MCF 10A (cell line): ENCODE measurements around the gene POLR2F. TPM values are rescaled to one million over a fixed set of nuclear protein-coding genes. Genes with fewer than 3 reads are reported as not detected.

Source experiments
- BruUV-seq: library from RNA; stranded (reverse); fragments of 400-500 nt; replicated peaks from 2 replicates; lab custom pipeline; 2021; lab: Mats Ljungman, UMichigan
- CTCF ChIA-PET: fragments of 300-600 bp; sonication (Branson Sonifier 250); formaldehyde crosslinking; extraction: SDS; loops from one replicate; lab custom pipeline; 2021; ENCODE audit warnings: antibody characterized with exemption, inconsistent platforms; lab: Yijun Ruan, JAX
- POLR2A ChIA-PET: fragments of 300-600, 350-650 bp; sonication (Branson Sonifier 250); formaldehyde crosslinking; extraction: SDS; loops from one replicate; lab custom pipeline; 2020; ENCODE audit warnings: antibody characterized with exemption, inconsistent platforms; lab: Yijun Ruan, JAX
- DNase-seq: peaks from one replicate; pipeline ENCODE4 v3.0.0-alpha.2; 2018; ENCODE audit not compliant: unreplicated experiment
- H3K27ac Mint-ChIP-seq: one replicate; pipeline ENCODE4 v1.8.0; 2022; ENCODE audit warnings: mild to moderate bottlenecking, low read depth, mixed read lengths; ENCODE audit not compliant: unreplicated experiment
- H3K27me3 Mint-ChIP-seq: one replicate; pipeline ENCODE4 v1.8.0; 2022; ENCODE audit warnings: mixed read lengths; ENCODE audit not compliant: insufficient read depth, unreplicated experiment
- H3K36me3 Mint-ChIP-seq: one replicate; pipeline ENCODE4 v1.8.0; 2022; ENCODE audit warnings: mild to moderate bottlenecking, moderate library complexity, mixed read lengths; ENCODE audit not compliant: insufficient read depth, unreplicated experiment
- H3K4me1 Mint-ChIP-seq: one replicate; pipeline ENCODE4 v1.8.0; 2022; ENCODE audit warnings: mixed read lengths; ENCODE audit not compliant: insufficient read depth, unreplicated experiment
- H3K4me3 Mint-ChIP-seq: one replicate; pipeline ENCODE4 v1.8.0; 2022; ENCODE audit warnings: mild to moderate bottlenecking, moderate library complexity, mixed read lengths; ENCODE audit not compliant: unreplicated experiment
- H3K9me3 Mint-ChIP-seq: one replicate; pipeline ENCODE4 v1.8.0; 2022; ENCODE audit warnings: mixed read lengths; ENCODE audit not compliant: unreplicated experiment
- intact Hi-C: fragments of 100-400 bp; cut with micrococcal nuclease; formaldehyde crosslinking; loops from 2 replicates; pipeline ENCODE4 v1.14.1; 2022
- total RNA-seq: library from RNA; stranded (reverse); gene quantifications from 2 replicates; pipeline ENCODE4 v1.2.3, GENCODE V29; 2022
- TF ChIP-seq, protein P1 (sequence below): fragments of 200-600 bp; IDR thresholded peaks from one replicate; pipeline ENCODE4 v1.8.0; 2022; ENCODE audit warnings: antibody characterized with exemption, mild to moderate bottlenecking; ENCODE audit not compliant: unreplicated experiment

Gene POLR2F
- total RNA-seq, 1 experiment from 2014 or later = 87.5 TPM

GRCh38 chr22:37982938-37983859, 29.7 kb downstream of the POLR2F start:
- no TSS peak for BruUV-seq
- H3K27ac Mint-ChIP-seq = no peak overlapping the region
- H3K9me3 Mint-ChIP-seq = no peaks in the 10 kb centered on the region
- no peak overlapping the region for H3K4me3 Mint-ChIP-seq
- TF ChIP-seq, protein P1, sequence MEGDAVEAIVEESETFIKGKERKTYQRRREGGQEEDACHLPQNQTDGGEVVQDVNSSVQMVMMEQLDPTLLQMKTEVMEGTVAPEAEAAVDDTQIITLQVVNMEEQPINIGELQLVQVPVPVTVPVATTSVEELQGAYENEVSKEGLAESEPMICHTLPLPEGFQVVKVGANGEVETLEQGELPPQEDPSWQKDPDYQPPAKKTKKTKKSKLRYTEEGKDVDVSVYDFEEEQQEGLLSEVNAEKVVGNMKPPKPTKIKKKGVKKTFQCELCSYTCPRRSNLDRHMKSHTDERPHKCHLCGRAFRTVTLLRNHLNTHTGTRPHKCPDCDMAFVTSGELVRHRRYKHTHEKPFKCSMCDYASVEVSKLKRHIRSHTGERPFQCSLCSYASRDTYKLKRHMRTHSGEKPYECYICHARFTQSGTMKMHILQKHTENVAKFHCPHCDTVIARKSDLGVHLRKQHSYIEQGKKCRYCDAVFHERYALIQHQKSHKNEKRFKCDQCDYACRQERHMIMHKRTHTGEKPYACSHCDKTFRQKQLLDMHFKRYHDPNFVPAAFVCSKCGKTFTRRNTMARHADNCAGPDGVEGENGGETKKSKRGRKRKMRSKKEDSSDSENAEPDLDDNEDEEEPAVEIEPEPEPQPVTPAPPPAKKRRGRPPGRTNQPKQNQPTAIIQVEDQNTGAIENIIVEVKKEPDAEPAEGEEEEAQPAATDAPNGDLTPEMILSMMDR = peak; percentile 22
- ChIA-PET POLR2A (no interaction called here), CTCF (interaction anchor here (0.9 kb wide), 1 partner anchor 11 kb away, joined by 4 read pairs; no protein-coding TSS in a partner anchor)
- no peak for DNase-seq
- no peaks in the 10 kb centered on the region for H3K4me1 Mint-ChIP-seq
- intact Hi-C loops = no loop called here
- H3K36me3 Mint-ChIP-seq = no peaks in the 10 kb centered on the region
- no peaks in the 10 kb centered on the region for H3K27me3 Mint-ChIP-seq

- Mint-ChIP-seq H3K27ac (no peak within 1 kb of the TSS), H3K4me1 (no peaks in the 10 kb centered on the region), H3K4me3 (no peak within 1 kb of the TSS), H3K9me3 (no peaks in the 10 kb centered on the region), H3K36me3 (no peaks in the 10 kb centered on the region), H3K27me3 (no peaks in the 10 kb centered on the region)
- DNase-seq = no peak
- intact Hi-C loops = no loop called here
- ChIA-PET CTCF (interaction anchor here (0.7 to 1.3 kb wide), 2 partner anchors 16 to 18 kb away, joined by 6 read pairs; no protein-coding TSS in a partner anchor), POLR2A (no interaction called here)
- no TSS peak for BruUV-seq
- TF ChIP-seq, protein P1 = no peak
Observed at GRCh38 chr22:37983860-37984791, 30.6 kb downstream of the POLR2F start, which contains the start of gene SOX10. SOX10 (minus strand) TSS chr22:37984555; CDS start chr22:37983784, 771 bp downstream.

GRCh38 chr22:37985050-37985585, 31.6 kb downstream of the POLR2F start:
- intact Hi-C loops = no loop called here

More at GRCh38 chr22:37985050-37985585, 31.6 kb downstream of the POLR2F start:
- ChIA-PET POLR2A (interaction anchor here (0.6 kb wide), 1 partner anchor 10 kb away, joined by 3 read pairs; no protein-coding TSS in a partner anchor), CTCF (interaction anchor here (0.7 to 1.3 kb wide), 3 partner anchors 10 to 19 kb away, joined by 5 to 6 read pairs (median 6); no protein-coding TSS in a partner anchor)
- DNase-seq = no peak
- Mint-ChIP-seq H3K4me3 (no peak overlapping the region), H3K27ac (no peak overlapping the region), H3K27me3 (no peaks in the 10 kb centered on the region), H3K4me1 (no peaks in the 10 kb centered on the region), H3K9me3 (no peaks in the 10 kb centered on the region), H3K36me3 (no peaks in the 10 kb centered on the region)
- BruUV-seq = no TSS peak
- TF ChIP-seq, protein P1 = no peak
